Loucy (cell line): Measurements from ENCODE around the gene FLT1.

Experiments
- EZH2phosphoT487 ChIP-seq: fragments of 200-600 bp; IDR thresholded peaks from 2 replicates; pipeline ENCODE4 v1.6.1; 2018; ENCODE audit warnings: antibody characterized with exemption, mild to moderate bottlenecking, moderate library complexity, borderline replicate concordance
- TF ChIP-seq, protein P1 (sequence below): fragments of 200-600 bp; sonication (generic); conservative IDR thresholded peaks from 2 replicates; pipeline ENCODE4 v1.5.1; 2014; ENCODE audit warnings: mild to moderate bottlenecking, antibody characterized with exemption, low read length

GRCh38 chr13:28306325-28306724, 188.6 kb downstream of the FLT1 start:
- TF ChIP-seq, protein P1, sequence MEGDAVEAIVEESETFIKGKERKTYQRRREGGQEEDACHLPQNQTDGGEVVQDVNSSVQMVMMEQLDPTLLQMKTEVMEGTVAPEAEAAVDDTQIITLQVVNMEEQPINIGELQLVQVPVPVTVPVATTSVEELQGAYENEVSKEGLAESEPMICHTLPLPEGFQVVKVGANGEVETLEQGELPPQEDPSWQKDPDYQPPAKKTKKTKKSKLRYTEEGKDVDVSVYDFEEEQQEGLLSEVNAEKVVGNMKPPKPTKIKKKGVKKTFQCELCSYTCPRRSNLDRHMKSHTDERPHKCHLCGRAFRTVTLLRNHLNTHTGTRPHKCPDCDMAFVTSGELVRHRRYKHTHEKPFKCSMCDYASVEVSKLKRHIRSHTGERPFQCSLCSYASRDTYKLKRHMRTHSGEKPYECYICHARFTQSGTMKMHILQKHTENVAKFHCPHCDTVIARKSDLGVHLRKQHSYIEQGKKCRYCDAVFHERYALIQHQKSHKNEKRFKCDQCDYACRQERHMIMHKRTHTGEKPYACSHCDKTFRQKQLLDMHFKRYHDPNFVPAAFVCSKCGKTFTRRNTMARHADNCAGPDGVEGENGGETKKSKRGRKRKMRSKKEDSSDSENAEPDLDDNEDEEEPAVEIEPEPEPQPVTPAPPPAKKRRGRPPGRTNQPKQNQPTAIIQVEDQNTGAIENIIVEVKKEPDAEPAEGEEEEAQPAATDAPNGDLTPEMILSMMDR, result no peak
- TF ChIP-seq EZH2phosphoT487, result no peak
